ENCODE data around the gene HOXA5. TPM values are rescaled to one million over a fixed set of nuclear protein-coding genes. Genes with fewer than 3 reads are reported as not detected.

Gene HOXA5
- total RNA-seq, 1 donor from 2014 or later = 18.8 TPM

DNA sequence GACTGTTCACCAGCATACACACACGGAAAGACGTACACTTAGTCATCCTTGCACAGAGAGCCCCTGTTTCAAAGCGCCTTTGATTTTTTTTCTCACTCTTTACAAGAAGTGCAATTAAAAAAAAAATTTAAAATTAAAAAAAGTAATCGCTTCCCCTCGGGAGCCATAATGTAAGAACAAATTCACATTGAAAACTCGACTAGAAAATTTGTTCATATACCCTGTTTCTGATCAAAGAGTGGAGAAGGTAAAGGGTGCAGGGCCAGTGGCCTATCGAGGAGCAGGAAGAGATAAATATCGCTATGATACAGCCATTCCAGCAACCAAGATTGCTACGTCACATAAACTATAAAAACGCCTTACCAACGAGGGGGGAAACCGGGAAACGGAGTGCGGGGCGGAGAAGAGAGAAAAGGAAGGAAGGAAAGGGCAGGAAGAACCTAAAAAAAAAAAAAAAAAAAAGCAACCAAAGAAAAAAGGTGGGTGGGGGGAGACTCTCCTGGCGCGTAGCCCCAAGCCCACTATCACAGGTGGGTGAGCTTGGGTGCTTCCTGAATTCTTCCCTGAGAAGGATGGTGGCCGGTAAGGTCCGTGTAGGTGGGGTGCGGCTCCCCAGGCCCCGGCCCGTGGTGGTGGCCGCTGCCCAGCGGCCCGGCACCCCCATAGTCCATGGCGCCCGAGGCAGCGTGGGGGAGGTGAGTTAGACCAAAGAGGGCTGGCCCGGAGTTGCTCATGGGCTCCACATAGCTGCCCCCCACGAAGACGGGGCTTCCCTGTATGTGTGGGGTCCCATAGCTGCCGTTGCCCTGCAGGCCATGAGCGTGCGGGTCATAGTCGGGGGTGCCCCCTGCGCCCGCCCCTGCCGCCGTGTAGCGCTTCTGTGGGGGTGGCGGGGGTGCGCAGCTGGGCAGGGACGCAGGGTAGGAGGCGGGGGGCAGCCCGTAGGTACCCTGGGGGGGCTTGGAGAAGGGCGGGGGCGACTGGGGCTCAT is 35.8 kb downstream of the HOXA5 start:
- Histone ChIP-seq H3K36me3 (ENCODE audit: control insufficient read depth, insufficient read depth, low read length) (no peaks in the 10 kb centered on the region), H3K4me3 (ENCODE audit: low read depth, low read length) (peak overlapping the region; percentile 24), H3K27me3 (ENCODE audit: control insufficient read depth, insufficient read depth, low read length) (no peaks in the 10 kb centered on the region)
- DNase-seq (ENCODE audit: low read depth) = no peak
- TF ChIP-seq, protein P1, sequence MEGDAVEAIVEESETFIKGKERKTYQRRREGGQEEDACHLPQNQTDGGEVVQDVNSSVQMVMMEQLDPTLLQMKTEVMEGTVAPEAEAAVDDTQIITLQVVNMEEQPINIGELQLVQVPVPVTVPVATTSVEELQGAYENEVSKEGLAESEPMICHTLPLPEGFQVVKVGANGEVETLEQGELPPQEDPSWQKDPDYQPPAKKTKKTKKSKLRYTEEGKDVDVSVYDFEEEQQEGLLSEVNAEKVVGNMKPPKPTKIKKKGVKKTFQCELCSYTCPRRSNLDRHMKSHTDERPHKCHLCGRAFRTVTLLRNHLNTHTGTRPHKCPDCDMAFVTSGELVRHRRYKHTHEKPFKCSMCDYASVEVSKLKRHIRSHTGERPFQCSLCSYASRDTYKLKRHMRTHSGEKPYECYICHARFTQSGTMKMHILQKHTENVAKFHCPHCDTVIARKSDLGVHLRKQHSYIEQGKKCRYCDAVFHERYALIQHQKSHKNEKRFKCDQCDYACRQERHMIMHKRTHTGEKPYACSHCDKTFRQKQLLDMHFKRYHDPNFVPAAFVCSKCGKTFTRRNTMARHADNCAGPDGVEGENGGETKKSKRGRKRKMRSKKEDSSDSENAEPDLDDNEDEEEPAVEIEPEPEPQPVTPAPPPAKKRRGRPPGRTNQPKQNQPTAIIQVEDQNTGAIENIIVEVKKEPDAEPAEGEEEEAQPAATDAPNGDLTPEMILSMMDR (IDR thresholded peaks at IDR 0.05; ENCODE audit: insufficient read depth, low read length, poor library complexity, severe bottlenecking) = no peak

DNA sequence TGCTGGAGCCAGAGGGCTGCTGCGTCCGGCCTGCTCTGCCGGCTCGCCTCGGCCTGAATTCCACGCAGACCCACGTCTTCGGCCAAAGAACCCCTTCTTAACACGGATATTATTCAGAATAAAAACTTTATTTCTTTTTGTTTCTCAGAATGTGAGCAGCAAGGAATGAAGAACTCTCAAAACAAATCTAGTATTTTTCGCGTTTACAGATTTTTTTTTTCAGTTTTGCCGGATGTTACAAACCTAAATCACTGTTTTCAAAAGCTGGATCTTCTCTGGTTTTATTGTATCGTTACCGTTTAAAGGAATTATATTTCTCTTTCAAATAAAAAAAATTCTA is 36.6 kb downstream of the HOXA5 start:
- Histone ChIP-seq H3K4me3 (ENCODE audit: low read depth, low read length) (peak overlapping the region; percentile 38), H3K36me3 (ENCODE audit: control insufficient read depth, insufficient read depth, low read length) (no peaks in the 10 kb centered on the region), H3K27me3 (ENCODE audit: control insufficient read depth, insufficient read depth, low read length) (no peaks in the 10 kb centered on the region)
- DNase-seq (ENCODE audit: low read depth) = no peak
- TF ChIP-seq, protein P1 (IDR thresholded peaks at IDR 0.05; ENCODE audit: insufficient read depth, low read length, poor library complexity, severe bottlenecking) = no peak

DNA sequence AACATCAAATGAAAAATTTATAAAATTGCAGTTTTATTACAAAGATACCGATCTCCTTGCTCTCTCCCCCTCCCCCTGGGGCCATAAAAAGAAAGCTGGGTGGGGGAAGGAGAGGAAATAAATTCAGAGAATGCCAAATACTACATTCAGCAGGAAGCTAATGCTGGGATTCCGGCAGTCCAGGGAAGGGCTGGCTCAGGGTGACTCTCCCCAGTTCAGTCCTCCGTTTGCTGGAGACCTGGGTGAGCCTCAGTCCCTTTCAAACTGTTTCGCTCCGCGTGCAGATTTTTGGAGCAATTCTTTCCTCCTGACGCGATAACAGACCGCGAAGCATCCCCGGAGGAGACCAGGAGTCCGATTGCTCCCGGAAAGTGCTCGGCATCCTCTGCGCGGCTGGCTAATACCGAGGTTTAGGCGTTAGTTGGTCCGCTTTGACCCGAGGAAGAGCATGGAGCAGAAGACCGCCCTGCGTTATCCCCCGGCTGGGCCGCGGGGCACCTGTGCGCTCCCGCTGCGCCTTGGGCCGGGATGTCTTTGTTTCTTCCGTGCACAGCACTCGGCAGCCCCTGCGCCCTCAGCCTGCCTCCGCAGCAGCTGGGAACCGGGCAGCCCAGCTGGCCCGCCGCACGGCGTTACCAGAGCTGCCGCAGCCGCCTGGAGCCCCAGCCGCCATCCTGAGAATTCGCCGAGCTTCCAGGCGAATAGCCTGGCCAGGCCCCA is 37.1 kb downstream of the HOXA5 start:
- no peaks in the 10 kb centered on the region for H3K27me3 ChIP-seq (ENCODE audit: control insufficient read depth, insufficient read depth, low read length)
- DNase-seq (ENCODE audit: low read depth) = no peak
- no peaks in the 10 kb centered on the region for H3K36me3 ChIP-seq (ENCODE audit: control insufficient read depth, insufficient read depth, low read length)
- TF ChIP-seq, protein P1 (IDR thresholded peaks at IDR 0.05; ENCODE audit: insufficient read depth, low read length, poor library complexity, severe bottlenecking) = no peak
- peak overlapping the region; percentile 38 for H3K4me3 ChIP-seq (ENCODE audit: low read depth, low read length)

DNA sequence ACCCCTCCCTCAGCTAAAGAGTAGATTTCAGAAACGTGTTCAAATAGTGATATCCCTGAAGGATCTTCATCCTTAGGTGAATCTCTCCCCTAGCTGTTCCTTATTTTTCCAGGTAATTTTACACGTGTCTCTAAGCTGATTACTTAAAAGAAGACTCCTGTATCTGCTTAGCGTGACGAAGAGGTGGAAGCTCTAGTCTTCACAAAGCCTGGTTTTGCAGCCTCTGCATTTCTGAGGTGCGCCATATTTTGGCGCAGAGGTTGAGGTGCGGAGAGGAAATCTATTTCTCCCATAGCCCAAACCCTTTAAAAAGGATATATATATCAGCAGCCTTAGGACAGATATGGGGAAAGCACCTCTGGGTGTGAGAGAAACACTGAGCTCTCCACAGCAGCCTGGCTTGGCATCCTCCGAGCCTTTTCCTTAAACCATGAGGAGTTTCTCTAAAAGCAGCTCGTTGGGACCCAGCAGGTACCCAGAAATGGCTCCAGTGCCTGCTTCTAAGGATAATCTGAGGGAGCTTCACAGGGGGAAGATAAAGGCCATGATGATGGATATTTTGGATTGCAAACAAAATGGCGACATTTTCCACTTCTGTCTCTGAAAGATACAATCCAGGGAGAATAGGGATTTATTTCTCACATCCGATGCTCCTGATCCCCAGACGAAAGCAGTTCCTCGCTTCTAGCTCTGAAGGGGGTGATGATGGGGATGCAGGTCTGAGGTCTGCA is 38.0 kb downstream of the HOXA5 start:
- H3K4me3 ChIP-seq (ENCODE audit: low read depth, low read length) = no peak overlapping the region
- no peak for DNase-seq (ENCODE audit: low read depth)
- TF ChIP-seq, protein P1 (IDR thresholded peaks at IDR 0.05; ENCODE audit: insufficient read depth, low read length, poor library complexity, severe bottlenecking) = no peak
- H3K36me3 ChIP-seq (ENCODE audit: control insufficient read depth, insufficient read depth, low read length) = no peaks in the 10 kb centered on the region
- H3K27me3 ChIP-seq (ENCODE audit: control insufficient read depth, insufficient read depth, low read length) = no peaks in the 10 kb centered on the region

DNA sequence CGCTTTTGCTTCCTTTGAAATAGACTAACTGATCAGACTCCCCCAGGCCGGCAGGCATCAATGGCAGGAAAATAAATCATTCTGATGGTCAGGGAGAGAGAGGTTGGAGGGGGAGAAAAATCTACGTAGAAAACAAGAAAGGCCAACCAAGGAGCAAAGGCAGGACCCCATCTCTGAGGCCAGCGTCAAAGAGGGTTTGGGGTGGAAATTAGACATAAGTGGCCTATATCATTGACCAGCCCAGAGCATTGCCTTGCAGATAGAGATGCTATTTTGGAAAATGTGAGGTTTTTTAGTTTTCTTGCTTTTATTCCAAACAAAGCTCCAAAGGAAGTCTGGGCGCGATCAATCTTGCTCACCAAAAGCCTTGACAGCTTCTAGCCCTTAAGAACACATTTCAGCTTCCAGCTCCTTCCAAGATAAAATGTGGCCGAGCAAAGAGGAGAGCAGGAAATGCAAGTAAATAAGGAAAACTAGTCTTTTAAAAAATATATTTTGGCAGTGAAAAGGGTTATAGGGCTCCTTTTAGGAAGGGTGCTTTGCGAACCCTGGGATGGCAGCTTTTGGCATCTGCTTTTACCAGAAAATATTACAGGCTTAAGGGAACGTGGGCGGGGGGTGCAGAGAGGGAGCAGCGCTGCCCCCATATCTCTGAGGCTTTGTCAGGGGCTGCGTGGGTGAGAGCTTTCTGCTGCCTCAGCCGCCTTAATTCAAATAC is 39.0 kb downstream of the HOXA5 start:
- no peaks in the 10 kb centered on the region for H3K27me3 ChIP-seq (ENCODE audit: control insufficient read depth, insufficient read depth, low read length)
- H3K36me3 ChIP-seq (ENCODE audit: control insufficient read depth, insufficient read depth, low read length) = no peaks in the 10 kb centered on the region
- DNase-seq (ENCODE audit: low read depth) = no peak
- H3K4me3 ChIP-seq (ENCODE audit: low read depth, low read length) = peak overlapping the region; percentile 31
- TF ChIP-seq, protein P1 (IDR thresholded peaks at IDR 0.05; ENCODE audit: insufficient read depth, low read length, poor library complexity, severe bottlenecking) = no peak
